Fibroblast of skin of right quadriceps (primary cell): ENCODE data around the gene IL1RN.
"Not testable (repeated sequence)": the region's sequence is repeated elsewhere in the genome, so short reads cannot be mapped to it uniquely, and the experiment has no call there.

Experiments
- DNase-seq: peaks from one replicate; pipeline ENCODE4 v3.0.0-alpha.2; 2013

Gene IL1RN, protein sequence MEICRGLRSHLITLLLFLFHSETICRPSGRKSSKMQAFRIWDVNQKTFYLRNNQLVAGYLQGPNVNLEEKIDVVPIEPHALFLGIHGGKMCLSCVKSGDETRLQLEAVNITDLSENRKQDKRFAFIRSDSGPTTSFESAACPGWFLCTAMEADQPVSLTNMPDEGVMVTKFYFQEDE

GRCh38 chr2:113126845-113127645 lies at the start of gene IL1RN:
IL1RN (plus strand) TSS chr2:113127598; CDS start chr2:113127625, 27 bp downstream.
- no peak for DNase-seq

GRCh38 chr2:113077921-113078320 lies 49.5 kb upstream of the IL1RN start:
- no peak for DNase-seq

DNA sequence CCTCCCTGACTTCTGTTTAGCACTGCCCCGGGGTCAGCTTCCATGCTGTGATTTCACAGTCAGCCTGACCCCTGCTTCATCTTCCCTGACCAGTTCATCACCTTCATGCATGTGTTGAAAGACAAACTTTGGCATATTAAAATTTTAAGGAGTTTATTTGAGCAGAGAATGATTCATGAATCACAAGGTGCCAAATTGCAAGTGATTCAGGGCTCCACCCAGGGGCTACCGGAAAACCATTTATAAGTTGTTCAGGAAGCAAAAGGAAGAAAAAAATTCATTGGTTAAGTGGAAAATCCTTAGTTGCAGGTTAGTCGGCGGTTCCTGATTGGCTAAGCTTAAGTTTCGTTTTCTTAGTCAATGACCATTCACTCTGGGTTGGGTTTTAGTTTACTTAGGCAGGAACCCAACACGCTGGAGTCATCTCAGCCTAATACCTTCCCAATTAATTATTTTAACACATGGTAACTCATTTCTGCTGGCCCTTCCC lies 49.0 kb upstream of the IL1RN start:
- peak; percentile 4 for DNase-seq

- no peak for DNase-seq
These were observed 48.3 kb upstream of the IL1RN start for GRCh38 chr2:113079131-113079530.

DNA sequence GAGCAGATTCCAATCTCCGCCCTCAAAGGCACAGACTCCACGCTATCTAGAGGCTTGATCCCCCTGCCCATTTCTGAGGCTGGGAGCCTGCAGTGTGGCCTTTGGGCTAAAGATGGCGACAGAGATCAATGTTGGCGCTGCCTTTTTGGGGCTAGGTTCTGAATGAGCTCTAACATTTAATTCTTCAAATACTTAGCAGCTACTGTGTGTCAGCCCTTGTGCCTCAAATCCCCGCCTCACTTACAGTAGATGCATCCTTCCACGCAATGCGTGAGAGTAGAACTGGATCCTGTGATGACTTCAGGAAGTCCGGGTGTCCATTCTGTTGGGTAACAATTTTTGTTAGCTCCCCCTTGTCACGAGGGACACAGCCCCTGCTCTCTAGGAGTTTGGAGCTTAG lies 47.3 kb upstream of the IL1RN start:
- peak; percentile 22 for DNase-seq

- no peak for DNase-seq
These were observed 45.7 kb upstream of the IL1RN start for GRCh38 chr2:113081488-113082210.

DNA sequence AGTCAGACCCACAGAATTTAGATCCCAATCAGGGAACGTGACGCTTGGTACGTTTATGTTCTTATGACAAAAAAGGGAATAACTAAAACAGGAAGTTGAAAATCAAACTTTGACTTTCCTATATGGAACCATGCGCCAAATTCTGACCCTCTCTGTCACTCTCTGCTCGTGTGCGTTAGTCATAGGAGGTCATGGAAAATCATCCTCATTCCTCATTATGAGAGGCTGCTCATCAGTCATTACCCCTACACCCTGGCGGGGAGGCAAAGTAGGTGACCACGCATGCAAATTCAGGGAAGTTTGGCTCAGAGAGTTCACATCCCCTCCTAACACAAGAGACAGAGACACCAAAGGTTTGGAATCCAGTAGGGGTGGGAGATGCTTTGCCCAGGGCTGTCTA lies 44.1 kb upstream of the IL1RN start:
- no peak for DNase-seq

DNA sequence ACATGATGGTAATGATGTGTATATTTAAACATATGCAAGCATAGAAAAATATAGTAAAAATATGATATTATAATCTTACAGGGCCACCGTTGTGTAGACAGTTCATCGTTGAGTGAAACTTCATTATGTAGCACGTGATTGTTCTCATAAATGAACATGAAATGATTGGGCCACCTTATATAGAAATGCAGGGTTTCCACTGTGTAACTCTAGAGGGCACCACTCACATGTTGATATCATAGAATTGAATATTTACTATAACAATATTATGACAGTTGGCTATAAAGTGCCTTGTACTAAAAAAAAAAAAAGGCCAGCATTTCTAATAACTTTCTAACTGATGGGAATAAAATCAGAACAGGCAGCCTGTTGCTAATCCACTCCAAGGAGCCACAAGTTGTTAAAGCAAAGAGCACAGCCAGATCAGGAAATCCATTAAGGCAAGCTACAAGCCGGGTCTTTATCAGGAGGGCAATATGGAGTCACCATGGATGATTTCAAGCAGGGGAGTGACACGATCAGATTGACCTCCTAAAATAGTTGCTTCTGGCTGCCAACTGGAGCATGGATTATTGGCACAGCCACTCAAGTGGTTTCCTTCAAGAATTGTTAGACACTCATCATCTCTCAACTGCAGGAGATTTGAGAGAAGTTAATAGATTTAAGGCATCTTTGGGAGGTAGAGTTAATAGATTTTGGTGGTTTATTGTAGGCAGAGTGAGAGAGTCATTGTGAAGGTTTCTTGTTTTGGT lies 43.0 kb upstream of the IL1RN start:
- DNase-seq = peak; percentile 8

- no peak for DNase-seq
These were observed 41.9 kb upstream of the IL1RN start for GRCh38 chr2:113085542-113085941.

DNA sequence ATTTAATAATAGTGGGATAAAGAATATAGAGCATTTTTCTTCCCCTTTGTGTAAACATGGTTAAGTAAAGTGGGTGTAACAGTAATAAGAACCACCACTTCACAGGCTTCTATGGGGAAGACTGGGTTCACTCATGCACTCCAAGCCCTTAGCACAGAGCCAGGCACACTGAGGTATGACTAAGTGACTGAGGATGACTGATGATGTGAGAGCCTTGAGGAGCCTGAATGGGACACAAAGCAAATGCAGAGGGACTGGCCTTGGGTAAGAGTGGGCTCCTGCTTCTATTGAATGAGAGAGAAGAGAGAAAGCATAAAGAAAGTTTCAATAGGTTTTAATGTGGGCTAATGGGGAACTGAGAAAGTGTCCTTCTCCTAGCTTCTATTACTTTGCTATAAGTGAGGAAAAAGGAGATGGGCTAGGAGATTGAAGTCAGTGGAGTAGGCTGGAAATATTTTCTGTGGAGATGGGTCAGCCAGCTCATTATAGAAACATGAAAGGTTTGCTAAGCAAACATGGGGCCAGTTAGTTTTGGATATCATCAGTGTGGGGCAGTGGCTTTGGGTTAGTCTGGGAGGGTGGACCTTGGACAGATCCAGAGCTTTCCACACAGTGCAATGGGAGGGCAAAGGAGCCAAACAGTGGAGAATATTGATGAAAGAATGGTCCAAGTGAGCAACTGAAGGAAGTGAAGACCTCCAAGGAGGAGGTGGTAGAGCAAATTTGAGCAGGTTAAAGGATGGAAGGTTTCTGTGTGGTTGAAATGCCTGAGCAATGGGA lies 39.0 kb upstream of the IL1RN start:
- no peak for DNase-seq

DNA sequence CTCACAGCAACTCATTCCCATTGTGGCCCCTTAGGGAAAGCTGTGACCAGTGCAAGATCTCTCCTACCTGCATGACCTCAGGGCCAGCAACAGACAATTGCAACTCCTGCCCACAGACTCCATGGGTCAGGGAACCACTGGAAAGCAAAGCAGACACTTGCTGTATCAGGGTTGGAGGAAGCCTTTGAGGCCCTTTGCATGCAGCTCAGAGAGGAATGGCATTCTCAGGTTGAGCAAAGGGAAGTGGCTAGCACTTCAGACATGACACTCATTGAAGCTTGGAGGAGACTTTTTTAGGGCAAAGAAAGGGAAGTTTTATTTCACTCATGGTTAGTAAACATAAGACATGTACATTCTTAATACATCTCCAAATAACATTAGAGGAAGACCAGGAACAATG lies 37.5 kb upstream of the IL1RN start:
- no peak for DNase-seq

DNA sequence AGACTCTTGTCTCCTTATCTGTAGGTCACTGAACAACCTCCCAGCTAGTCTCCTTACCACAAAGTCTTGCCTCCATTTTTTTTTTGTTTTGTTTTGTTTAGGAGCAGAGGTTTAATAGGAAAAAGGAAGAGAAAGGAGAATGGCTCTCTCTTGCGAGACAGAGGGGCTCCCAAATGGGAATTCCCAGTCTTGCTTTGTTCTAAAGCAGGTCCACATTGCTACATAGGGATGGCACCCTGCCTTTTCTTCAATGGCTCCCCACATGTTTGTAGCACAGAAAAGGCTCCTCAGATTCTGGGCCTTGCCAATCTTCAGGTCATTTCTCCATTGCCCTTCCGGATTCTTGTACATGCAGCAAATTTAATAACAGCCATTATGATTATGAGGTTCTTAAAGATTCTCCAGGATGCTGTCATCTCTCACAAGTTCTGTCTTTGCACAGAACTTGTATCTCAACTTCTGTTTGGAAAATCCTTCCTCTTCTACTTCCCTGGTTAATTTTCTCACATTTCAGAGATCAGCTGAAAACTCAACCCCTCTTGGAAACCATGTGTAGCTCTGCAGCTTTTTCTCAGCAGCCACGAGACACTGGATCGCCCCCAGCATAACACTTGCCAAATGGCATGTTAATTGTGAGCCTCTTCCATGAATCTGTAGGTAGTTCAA lies 36.0 kb upstream of the IL1RN start:
- DNase-seq = no peak

- no peak for DNase-seq
These were observed 34.4 kb upstream of the IL1RN start for GRCh38 chr2:113092864-113093612.

DNA sequence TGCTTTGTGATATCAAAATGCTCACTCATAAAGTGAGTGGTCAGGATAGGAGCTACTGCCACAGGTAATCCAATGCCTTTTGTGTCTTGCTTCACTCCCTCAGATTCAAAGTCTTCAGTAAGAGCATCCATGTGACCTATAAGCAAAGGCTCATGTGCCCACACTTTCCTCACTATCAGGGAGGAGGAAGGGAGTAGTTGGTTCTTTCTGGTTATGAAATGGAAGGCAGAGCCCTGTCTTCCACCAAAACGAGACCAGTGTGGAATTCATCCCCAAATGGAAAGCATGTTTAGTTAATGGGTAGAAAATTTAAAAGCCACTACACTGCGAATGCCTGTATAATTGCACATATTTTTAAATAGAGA lies 33.8 kb upstream of the IL1RN start:
- DNase-seq = no peak

DNA sequence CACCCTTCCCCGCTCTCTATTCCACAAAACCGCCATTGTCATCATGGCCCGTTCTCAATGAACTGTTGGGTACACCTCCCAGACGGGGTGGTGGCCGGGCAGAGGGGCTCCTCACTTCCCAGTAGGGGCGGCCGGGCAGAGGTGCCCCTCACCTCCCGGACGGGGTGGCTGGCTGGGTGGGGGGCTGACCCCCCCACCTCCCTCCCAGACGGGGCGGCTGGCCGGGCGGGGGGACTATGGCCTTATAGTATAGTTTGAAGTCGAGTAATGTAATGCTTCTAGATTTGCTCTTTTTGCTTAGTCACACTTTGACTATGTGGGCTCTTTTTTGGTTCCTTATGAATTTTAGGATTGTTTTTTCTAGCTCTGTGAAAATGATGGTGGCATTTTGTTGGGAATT lies 31.1 kb upstream of the IL1RN start:
- DNase-seq = not testable (repeated sequence)

DNA sequence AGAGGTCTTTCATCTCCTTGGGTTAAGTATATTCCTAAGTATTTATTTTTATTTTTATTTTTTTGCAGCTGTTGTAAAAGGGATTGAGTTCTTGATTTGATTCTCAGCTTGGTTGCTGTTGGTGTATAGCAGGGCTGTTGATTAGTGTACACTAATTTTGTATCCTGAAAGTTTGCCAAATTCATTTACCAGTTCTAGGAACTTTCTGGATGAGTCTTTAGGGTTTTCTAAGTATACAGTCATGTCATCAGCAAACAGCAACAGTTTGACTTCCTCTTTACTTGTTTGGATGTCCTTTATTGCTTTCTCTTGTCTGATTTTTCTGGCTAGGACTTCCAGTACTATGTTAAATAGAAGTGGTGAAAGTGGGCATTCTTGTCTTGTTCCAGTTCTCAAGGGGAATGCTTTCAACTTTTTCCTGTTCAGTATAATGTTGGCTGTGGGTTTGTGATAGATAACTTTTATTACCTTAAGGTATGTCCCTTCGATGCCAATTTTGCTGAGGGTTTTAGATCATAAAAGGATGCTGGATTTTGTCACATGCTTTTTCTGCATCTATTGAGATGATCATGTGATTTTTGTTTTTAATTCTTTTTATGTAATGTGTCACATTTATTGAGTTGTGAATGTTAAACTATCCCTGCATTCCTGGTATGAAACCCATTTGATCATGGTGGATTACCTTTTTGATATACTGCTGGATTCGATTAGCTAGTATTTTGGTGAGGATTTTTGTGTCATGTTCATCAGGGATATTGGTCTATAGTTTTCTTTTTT lies 30.4 kb upstream of the IL1RN start:
- not testable (repeated sequence) for DNase-seq

GRCh38 chr2:113098041-113098440 lies 29.4 kb upstream of the IL1RN start:
- DNase-seq = no peak

DNA sequence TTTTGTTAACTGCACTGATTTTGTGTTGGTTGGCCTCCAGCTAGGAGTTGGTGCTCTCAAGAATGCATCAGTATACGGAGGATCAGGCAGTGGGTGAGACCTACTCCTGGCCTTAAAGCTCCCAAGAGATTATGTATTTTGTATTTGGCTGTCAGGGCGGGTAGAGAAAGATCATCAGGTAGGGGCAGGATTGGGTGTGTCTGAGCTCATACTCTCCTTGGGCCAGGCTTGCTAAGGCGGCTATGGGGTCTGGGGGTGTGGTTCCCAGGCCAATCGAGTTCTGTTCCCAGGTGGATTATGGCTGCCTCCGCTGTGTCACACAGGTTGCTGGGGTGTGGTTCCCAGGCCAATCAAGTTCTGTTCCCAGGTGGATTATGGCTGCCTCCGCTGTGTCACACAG lies 28.9 kb upstream of the IL1RN start:
- DNase-seq = no peak

GRCh38 chr2:113102133-113102532 lies 25.3 kb upstream of the IL1RN start:
- DNase-seq = no peak

DNA sequence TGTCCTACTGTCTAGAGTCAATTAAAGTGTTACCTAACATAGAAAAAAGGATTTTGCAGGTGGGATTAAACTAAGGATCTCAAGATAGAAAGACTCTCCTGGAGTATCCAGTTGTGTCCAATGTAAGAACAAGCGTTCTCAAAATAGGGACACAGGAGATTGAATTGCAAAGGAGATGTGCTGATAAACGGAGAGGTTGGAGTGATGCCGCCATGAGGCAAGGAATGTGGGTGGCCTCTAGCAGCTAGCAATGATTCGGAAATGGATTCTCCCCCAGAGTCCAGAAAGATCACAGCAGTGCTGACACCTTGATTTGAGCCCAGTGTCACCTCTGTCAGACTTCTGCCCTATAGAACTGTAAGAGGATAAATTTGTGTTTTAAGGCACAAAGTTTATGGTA lies 24.1 kb upstream of the IL1RN start:
- no peak for DNase-seq
